ENCODE results near the gene UFD1. TPM values are rescaled to one million over a fixed set of nuclear protein-coding genes. Genes with fewer than 3 reads are reported as not detected.

The UFD1 gene
- total and polyA plus RNA-seq, 9 of the 15 experiments (the other 6 are each of a cell fraction or from before 2014, with no cell fraction given): 238 to 645 (median 363) TPM

DNA sequence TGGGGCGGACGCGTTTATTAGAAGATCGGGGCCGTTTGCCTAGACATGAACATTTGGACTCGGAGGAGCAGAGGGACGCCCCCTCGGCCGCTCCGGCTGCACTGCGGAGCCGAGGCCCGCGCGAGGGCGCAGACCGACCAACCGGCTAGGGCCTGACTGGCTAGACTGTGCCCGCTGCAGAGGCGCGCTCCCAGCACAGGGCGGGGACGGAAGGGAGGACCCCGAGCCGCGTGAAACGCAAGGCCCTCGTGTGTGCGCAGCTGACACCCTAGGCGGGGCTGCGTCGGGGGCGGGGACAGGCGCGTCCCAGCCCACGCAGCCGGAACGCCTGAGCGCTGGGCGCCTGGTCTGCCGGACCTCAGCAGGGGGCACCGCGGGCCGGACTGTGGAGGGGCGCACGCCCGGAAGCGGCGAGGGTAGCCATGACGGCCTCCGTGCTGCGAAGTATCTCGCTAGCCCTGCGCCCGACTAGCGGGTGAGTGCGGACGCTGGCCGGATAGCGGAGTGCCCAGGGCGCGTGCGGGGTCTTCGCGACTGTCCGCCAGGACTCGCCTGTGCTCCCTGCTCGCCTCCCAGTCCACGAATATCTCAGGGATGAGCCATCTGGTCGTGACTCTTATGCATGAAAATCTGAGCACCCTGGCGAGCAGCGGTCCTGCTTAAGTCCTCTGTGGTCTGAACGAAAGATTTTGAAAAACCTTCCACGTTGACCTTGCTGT lies 46.7 kb downstream of the UFD1 start, which contains the start of gene MRPL40 (continued):
- no peak for TF ChIP-seq LARP7 (IDR thresholded peaks at IDR 0.05)
- no peak for TF ChIP-seq ARHGAP35 (IDR thresholded peaks at IDR 0.05; ENCODE audit: partially characterized antibody)
- no peak for TF ChIP-seq KLF10 (CRISPR knock-in tag; IDR thresholded peaks at IDR 0.05)
- TF ChIP-seq, protein P1, sequence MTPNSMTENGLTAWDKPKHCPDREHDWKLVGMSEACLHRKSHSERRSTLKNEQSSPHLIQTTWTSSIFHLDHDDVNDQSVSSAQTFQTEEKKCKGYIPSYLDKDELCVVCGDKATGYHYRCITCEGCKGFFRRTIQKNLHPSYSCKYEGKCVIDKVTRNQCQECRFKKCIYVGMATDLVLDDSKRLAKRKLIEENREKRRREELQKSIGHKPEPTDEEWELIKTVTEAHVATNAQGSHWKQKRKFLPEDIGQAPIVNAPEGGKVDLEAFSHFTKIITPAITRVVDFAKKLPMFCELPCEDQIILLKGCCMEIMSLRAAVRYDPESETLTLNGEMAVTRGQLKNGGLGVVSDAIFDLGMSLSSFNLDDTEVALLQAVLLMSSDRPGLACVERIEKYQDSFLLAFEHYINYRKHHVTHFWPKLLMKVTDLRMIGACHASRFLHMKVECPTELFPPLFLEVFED (CRISPR knock-in tag; conservative IDR thresholded peaks at IDR 0.05): peak; percentile 91
- no peak for TF ChIP-seq SNAPC5 (CRISPR knock-in tag; IDR thresholded peaks at IDR 0.05)
- TF ChIP-seq, protein P2, sequence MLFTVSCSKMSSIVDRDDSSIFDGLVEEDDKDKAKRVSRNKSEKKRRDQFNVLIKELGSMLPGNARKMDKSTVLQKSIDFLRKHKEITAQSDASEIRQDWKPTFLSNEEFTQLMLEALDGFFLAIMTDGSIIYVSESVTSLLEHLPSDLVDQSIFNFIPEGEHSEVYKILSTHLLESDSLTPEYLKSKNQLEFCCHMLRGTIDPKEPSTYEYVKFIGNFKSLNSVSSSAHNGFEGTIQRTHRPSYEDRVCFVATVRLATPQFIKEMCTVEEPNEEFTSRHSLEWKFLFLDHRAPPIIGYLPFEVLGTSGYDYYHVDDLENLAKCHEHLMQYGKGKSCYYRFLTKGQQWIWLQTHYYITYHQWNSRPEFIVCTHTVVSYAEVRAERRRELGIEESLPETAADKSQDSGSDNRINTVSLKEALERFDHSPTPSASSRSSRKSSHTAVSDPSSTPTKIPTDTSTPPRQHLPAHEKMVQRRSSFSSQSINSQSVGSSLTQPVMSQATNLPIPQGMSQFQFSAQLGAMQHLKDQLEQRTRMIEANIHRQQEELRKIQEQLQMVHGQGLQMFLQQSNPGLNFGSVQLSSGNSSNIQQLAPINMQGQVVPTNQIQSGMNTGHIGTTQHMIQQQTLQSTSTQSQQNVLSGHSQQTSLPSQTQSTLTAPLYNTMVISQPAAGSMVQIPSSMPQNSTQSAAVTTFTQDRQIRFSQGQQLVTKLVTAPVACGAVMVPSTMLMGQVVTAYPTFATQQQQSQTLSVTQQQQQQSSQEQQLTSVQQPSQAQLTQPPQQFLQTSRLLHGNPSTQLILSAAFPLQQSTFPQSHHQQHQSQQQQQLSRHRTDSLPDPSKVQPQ (CRISPR knock-in tag; IDR thresholded peaks at IDR 0.05; ENCODE audit: borderline replicate concordance): peak; percentile 99
- TF ChIP-seq, protein P3, sequence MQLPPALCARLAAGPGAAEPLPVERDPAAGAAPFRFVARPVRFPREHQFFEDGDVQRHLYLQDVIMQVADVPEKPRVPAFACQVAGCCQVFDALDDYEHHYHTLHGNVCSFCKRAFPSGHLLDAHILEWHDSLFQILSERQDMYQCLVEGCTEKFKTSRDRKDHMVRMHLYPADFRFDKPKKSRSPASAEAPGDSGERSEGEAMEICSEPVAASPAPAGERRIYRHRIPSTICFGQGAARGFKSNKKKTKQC (CRISPR knock-in tag; IDR thresholded peaks at IDR 0.05): no peak
- peak; percentile 12; the same call in 1 of the 2 replicates for TF ChIP-seq ZNF311 (CRISPR knock-in tag; IDR thresholded peaks at IDR 0.05)
- TF ChIP-seq ZHX1 (conservative IDR thresholded peaks at IDR 0.05; ENCODE audit: low read length): peak; percentile 96
- TF ChIP-seq, protein P4, sequence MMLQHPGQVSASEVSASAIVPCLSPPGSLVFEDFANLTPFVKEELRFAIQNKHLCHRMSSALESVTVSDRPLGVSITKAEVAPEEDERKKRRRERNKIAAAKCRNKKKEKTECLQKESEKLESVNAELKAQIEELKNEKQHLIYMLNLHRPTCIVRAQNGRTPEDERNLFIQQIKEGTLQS (IDR thresholded peaks at IDR 0.05): no peak
- TF ChIP-seq, protein P4 (CRISPR knock-in tag; conservative IDR thresholded peaks at IDR 0.05): peak; percentile 96
- no peak for TF ChIP-seq BRF2 (IDR thresholded peaks at IDR 0.05; ENCODE audit: borderline replicate concordance, insufficient read depth, insufficient read length)
- TF ChIP-seq MAFK (IDR thresholded peaks at IDR 0.05; ENCODE audit: low read length): peak; percentile 63
- peak; percentile 70 for TF ChIP-seq CREBBP (IDR thresholded peaks at IDR 0.05; ENCODE audit: low read depth, low read length)
- TF ChIP-seq TARDBP (IDR thresholded peaks at IDR 0.05): no peak
- peak; percentile 98 for TF ChIP-seq MXI1 (IDR thresholded peaks at IDR 0.05; ENCODE audit: low read depth, low read length)
